Stimulated activated CD8-positive, alpha-beta memory T cell treated with anti-CD3 and anti-CD28 coated beads, Interleukin-15, amount 100 ng/mL, for 4 hours (primary cell): Measurements from ENCODE around the gene COL6A1.
"Not testable (repeated sequence)": the region's sequence is repeated elsewhere in the genome, so short reads cannot be mapped to it uniquely, and the experiment has no call there.

ENCODE experiments used
- DNase-seq, 2 donors: peaks; one replicate each; pipeline ENCODE4 v3.0.0-alpha.2; 2020; ENCODE audit warnings: low read depth in 2 of 2

COL6A1 gene

DNA sequence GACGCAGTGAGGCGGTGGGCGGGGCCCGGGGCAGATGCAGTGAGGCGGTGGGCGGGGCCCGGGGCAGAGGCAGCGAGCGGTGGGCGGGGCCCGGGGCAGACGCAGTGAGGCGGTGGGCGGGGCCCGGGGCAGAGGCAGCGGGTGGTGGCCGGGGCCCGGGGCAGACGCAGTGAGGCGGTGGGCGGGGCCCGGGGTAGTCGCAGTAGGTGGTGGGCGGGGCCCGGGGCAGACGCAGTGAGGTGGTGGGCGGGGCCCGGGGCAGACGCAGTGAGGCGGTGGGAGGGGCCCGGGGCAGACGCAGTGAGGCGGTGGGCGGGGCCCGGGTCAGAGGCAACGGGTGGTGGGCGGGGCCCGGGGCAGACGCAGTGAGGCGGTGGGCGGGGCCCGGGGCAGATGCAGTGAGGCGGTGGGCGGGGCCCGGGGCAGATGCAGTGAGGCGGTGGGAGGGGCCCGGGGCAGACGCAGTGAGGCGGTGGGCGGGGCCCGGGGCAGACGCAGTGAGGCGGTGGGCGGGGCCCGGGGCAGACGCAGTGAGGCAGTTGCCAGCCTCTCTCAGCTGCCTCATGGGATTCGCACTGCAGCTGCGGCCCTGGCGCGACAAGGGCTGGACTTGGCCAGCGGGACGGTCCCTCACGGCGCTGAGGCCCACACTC, 24.4 kb downstream of the COL6A1 start:
- not testable (repeated sequence) for DNase-seq

DNA sequence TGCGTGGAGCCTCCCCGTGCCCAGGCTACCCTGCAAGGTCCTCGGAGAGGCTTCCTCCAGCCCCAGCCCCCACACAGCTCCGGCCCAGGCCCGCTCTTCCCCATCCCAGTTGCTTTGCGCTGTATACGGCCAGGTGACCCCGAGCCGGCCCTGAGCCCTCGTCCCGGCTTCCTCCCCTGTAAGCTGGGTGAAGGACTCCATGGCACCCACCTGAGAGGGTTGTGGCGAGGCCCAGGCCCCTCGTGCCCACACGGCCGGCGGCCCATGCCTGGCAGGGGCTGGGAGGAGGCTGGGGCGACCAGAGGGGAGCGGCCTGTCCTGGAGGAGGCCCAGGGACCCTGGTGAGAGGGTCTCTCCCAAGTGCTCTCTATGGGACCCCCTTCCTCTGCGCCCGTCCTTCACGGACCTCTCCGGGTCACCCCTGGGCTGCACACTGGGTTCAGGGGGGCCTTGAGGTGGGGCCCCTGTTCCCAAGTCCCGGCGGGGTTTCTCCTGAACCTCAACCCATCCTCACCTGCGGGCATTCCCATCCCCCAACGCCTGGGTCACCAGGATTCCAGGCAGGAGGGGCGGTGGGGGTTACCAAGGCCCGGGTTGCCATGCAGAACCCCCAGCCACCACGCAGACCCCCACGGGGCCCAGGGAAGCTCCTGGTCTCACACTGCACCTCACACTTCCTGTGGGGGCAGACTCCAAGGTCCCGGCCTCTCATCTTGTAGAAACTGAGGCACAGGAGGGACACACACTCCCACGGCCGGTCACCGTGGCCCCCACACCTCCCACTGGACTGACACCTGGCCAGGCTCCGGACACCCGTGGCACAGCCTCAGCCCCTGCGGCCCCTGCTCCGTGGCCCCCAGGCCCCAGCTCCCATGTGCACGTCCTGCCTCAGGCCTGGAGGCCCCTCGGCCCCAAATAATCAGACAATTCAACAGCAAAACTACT, 25.2 kb downstream of the COL6A1 start:
- DNase-seq: no peak

DNA sequence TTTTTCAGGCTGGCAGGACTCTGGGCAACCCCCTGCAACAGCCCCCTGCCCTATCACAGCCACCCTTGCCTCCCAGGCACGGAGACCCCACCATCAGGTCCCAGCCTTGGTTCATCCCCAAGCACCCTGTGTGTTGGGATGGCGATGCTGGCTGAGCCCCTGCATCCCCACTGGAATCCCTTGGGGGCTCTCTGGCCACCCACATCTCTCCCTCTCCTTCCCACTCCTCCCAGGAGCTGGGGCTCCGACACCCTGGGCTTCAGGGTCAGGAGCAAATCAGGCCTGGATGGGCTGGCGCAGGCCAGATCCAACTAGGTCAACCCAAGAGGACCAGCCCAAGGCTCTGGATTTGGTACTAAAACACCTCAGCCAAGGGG, 25.9 kb downstream of the COL6A1 start:
- DNase-seq: no peak

DNA sequence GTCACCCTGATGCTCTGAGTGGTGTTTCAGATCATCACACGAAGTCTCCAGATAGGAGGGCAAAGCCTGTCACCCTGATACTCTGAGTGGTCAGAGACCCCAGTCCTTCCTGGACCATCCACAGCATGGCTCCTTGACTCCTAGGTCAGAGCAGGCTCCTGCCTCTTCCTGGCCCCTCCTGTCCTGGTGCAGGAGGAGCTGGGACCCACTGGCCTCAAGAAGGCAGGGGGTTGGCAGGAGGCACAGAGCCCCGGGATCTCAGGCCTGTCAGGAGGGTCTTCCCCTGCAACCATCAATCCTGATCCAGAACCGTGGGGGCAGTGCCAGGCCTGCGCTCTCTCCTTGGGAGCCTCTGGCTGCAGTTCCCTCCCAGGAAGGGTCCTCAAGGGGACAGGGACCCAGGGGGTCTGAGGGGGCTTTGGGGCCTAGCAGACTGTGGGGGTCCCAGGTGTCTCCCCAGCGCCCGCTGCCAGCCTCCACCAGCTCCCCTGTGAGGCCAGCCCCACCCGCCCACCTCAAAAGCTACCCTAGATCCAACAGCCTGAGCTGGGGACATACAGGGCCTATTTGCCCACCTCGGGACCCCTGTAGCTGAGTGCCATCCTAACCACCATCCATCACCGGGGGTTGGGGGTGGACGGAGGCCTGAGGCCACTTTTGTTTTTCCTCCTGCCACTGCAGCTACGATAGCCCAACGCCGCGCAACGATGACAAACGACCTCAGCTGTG, 27.5 kb downstream of the COL6A1 start:
- DNase-seq: no peak

DNA sequence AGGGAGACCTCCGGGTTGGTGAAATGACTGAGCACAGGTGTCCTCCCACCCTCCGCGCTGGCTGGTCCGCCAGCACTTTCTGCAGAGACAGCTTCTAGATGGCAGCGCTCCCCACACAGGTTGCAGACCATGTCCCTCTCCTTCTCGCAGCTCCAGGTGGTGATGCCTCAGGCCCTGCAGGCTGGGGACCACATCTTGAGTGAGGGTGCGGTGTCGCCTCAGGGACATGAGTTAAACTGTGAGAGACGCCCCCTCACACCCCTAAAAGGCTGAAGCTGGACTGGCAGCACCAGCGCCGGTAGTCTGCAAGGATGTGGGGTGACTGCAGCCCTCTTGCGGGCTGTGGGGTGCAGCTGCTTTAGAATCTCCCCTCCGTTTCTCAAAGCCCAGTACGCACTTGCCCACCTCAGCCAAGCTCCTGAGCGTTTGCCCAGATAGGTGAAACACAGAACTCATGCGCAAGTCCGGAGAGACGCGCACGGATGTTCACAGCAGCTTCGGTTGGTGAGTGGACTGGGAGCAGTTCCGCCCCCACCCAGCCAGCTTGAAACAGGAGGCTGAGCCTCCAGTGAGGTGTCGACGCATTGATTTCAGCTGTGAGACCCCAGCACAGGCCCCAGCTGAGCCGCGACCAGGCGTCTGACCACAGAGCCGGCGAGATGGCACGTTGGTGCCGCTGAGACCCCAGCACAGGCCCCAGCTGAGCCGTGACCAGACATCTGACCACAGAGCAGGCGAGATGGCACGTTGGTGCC, 28.6 kb downstream of the COL6A1 start:
- no peak for DNase-seq

DNA sequence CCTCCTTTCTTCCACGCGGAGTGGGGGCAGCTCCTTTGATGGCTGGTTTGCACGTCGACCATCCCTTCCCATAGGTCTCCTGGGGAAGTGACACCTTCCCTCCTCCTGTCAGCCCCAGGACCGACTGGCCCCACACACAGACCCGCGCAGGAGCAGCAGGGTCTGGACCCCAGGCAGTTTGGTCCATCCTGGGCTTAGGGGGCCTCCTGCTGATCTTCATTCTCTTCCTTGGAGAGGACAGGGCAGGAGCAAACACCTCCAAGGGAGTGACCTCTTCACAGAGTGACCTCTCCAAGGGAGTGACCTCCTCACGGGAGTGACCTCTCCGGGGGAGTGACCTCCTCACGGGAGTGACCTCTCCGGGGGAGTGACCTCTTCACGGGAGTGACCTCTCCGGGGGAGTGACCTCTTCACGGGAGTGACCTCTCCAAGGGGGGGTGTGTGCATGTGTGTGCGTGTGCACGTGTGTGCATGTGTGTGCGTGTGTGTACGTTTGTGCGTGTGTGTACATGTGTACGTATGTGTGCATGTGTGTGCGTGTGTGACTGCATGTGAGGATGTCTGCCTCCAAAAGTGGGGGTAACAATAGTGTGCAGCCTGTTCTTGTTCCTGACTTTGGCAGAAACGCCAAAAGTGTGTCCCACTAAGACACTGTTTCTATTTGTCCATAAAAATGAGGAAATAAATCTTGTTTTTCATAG, 29.8 kb downstream of the COL6A1 start:
- DNase-seq: no peak

DNA sequence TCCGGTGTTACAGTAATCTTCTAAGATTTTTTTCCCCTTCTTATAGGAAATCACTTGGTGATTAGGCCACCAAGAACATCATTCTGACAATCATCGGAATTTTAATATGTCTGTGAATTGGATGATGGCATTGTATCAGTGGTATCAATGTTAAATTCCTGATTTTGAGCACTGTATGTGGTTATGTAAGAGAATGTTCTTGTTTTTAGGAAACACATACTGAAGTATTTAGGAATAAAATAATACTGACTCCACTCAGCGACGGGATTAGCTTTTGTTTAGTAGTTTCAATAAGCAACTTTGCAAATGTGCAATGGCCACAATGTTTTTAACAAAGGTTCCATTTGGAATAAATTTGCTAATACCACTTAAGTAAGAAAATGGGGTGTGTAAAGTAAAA, 30.6 kb downstream of the COL6A1 start:
- DNase-seq: no peak

DNA sequence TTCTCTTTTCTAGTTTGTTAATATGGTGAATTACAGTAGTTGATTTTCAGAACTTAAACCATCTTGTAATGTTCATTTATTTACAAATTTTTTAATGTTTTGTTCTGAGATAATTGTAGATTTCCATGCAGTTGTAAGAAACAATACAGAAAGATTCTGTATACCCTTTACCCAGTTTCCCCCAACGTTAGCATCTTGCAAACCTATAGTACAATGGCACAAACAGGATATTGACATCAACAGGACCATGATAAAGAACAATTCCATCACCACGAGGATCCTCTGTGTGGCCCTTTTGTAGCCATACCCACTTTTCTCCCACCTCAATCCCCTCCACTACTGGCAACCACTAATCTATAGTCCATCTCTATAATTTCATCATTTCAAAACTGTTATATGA, 33.3 kb downstream of the COL6A1 start:
- no peak for DNase-seq

DNA sequence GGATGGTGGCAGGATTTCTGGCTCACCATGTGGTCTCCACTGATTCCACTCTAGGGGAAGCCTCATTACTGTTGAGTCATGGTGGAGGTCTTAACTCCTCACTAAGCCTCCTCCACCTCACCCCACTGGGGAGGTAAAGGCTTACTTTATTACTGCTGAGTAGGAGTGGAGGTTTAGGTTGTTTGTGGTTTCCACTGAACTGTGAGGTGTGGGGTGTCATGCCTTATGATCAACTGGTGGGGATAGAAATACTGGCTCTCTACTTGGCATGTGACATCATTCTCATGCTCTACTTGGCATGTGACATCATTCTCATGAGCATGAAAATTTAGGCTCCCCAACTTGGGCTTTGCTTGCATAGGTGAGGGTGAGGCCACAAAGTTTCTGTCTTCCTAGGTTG, 35.6 kb downstream of the COL6A1 start:
- DNase-seq: no peak

DNA sequence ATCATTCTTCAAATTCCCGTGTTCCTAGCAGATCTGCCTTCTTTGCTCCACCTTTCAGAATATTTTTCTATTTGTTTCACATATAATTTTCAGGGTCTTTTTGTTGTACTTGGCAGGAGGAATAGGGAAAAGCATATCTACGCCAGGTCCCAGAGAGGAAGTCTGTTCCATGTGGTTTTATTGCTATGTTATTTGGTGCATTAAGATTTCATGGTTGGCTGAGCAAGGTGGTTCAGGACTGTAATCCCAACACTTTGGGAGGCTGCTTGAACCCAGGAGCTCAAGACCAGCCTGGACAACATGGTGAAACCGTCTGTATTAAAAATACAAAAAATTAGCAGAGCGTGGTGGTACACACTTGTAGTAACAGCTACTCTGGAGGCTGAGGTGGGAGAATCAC, 36.1 kb downstream of the COL6A1 start:
- no peak for DNase-seq

DNA sequence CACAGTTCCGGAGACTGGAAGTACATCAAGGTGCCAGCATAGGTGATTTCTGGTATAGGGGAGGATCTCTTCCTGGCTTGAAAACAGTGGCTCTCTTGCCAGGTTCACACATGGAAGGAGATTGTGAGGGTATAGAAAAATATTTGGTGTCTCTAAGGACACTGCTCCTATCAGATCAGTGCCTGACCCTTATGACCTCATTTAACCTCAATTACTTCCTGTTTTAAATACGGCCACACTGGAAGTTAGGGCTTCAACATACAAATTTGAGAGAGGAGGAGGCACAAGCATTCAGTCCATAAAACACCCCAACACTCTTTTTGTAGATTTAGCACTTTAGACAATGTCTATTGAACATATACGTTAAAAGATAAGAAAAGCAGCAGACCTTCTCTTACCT, 37.0 kb downstream of the COL6A1 start:
- no peak for DNase-seq

DNA sequence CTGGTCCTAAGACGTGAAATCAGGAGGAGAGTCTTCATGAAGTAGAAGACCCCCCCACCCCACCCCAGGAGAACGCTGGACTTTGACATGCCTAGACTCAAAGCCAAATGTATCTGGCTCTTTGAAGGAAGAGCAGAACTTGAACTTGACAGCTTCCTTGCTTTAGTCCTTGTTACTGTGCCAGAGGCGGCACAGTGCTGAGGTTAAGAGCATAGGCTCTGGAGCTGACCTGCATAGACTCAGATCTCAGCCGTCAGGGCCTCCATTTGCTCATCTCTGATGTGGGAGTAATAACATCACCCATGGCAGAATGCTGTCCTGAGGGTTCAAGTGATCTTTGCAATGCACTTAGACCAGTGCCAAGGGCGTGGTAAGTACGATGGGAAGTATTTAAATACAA, 39.0 kb downstream of the COL6A1 start:
- DNase-seq: no peak

DNA sequence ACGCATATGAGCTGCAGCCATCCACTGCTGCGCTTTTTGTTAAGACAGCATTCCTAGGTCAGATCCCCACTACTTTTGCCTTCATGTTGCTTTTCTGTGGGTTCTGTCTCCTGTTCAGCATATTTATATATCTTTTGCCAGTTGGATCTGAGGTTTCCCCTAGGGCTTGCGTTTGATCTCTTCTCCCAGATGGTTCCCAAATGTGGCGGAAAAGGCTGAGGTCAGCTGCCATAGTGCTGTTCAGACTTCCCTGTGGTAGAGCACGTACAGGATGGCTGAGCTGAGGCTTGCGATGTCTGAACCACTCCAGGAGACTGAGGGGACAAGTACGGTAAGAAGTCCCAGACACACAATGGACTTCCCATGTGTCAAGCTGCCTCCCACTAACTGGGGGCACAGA, 39.8 kb downstream of the COL6A1 start:
- DNase-seq: no peak

DNA sequence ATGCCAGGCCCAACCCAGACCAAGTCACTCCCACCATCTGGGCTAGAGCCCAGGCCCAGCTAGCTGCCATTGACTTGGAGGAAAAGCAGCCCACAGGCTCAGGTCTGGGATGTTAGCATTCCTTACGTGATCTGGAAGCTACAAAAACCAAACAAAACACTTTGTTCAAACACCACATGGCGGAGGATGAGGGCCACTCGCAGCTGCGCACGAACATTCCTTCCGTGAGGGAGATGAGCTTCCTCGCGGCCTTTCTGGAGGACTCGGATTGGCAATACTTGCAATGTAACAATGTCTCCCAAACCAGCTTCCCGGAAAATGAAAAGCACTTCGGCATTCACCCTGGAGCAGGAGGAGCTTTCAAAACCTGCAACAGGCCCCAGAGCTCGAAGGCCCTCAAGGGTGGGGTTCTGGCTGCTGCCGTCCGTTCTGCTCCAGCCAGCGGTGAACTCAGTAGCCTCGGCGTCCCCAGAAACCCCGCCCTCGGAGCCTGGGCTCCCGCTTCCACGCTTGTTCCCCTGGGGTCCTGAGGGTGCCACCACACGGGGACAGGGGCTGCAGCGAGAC, 40.5 kb downstream of the COL6A1 start:
- no peak for DNase-seq

DNA sequence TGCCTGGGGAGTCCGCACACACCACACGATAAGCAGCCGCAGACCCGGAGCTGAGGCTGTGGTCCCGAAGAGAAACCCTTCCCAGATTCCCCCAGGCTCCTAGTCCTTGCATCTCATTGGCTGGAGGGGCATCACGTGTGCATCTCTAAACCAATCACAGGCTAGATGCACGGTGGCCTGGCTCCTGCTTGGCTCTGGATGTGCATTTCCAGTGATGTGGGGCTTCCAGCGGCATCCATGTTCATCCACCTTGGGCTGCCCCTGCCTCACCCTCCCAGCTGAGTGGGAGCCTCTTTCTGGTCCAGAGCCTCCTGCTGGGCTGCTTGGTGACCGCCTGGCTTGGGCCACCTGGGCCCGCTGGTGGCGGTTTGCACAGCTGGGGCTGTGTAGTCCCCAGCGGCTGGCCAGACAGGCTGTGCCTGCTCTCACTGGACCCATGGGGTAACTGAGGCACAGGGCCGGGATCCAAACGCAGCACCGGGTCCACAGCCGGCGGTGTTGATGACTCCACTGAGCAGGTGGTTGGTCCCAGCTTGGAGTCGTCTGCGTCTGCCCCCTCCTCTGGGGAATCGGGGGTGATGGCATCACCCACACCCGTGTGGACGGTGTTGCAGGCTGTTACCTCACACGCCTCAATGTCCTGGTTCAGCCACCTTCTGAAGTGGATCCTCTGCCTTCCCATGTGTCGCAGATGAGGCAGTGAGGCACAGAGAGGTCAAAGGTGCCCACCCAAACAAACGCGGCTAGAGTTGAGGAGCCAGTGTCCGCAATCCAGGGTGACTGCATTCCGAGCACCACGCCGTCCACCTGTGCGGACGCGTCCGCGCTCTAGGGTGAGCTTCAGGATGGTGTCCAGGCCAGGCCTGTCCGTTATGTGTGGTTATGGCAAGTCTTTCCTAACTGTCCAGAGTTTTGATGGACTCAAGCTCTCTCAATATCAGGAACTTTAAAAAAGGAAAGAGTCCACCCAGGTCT, 41.3 kb downstream of the COL6A1 start:
- no peak for DNase-seq

DNA sequence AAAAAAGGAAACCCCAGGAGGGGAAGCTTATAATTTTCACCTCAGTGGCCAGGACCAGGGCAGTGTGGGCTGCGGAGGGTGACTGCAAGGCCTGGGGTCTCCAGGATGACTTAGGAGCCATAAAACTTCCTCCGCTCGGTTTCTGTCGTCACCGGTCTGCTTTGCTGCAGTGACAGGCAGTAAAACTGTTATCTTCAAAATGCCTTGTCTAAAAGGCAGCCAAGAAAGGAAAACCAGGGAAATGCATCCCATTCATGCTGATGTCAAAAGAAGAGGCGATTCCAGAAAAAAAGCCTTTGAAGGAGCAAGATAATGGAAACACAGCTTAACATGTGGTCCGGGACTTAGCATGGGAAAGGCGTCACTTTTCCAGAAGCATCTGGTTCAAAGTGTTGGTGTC, 42.0 kb downstream of the COL6A1 start:
- DNase-seq: no peak

DNA sequence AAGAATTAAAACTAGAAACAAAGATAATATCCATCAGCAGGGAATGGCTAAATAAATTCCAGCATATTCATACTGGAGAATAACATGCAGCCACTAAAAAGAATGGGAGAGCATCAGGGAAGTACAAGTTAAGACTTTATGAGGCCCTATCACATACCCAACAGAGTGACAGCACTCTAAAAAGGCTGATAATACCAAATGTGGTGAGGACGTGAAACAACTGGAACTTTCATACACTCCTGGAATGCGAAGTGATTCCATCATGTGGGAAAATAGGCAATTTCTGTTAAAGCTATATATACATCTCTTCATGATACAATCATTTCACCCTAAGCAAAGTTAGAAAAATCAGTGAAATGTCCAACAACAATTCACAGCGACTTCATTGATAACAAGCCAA, 42.6 kb downstream of the COL6A1 start:
- DNase-seq: no peak

DNA sequence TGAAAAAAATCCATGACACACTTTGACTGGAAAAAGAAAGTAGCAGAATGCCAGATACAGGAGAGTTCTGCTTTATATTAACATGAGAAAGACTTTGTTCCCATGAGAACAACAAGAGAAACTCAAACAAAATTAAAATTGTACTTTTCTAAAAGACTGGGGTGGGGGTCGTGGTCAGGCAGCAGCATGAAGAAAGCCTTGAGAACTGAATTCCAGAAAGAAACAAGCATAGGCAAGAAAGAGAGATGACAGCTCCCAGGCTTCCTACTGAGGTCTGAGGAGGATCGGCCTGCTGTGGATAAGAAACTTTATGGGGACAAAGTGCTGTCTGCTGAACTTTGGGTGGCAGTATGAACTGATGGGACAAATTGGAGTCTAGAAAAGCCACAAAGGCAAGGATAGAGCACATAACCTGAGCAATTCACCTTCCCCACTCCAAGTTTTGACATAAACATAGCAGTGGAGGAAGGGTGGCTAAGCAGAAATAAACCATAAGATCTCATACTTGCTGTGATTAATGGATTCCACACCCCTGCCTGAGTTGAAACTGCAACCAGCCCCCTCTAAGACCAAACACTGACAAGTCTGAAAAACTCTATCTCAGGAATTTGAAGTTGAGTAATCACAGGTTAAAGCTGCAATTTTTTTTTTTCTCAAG, 43.7 kb downstream of the COL6A1 start:
- DNase-seq: no peak

DNA sequence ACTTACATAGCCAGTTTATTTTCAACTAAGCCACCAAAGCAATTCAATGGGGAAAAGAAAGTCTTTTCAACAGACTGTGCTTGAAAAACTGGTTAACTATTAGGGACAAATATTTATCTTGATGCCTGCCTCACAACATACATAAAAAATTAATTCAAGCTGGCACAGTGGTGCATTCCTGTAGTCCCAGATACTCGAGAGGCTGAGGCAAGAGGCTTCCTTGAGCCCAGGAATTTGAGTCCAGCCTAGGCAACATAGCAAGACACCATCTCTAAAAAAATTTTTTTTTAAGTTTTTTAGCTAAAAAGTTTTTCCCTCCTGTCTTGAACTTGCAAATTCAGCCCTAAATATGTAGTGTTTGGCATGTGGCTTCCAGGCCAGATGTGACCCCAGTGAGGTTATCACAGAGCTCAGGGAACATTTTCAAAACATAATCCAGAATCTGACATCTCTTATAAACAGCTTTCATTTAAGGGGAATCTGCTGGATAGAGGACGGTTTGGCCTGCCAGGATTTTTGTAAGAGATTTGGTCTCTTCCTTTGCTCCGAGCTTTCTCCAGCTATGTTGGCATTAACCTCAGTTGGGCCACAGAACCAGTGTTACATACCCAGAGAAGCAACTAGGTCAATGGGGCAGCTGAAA, 46.4 kb downstream of the COL6A1 start:
- DNase-seq: no peak
